AG04449 (cell line): ENCODE results near the gene OR14I1.
"Not testable (repeated sequence)": the region's sequence is repeated elsewhere in the genome, so short reads cannot be mapped to it uniquely, and the experiment has no call there.

Experiments
- CTCF ChIA-PET: fragments of 350-600 bp; formaldehyde crosslinking; extraction: SDS; loops from one replicate; lab custom pipeline; 2021; ENCODE audit warnings: antibody characterized with exemption; lab: Yijun Ruan, JAX
- POLR2A ChIA-PET: fragments of 400-600, 350-600 bp; formaldehyde crosslinking; extraction: SDS; loops from one replicate; lab custom pipeline; 2020; ENCODE audit warnings: antibody characterized with exemption, inconsistent platforms; lab: Yijun Ruan, JAX
- DNase-seq: peaks from one replicate; pipeline ENCODE4 v3.0.0-alpha.2; 2010; ENCODE audit warnings: low read depth, low spot score
- H3K4me3 ChIP-seq: 2 replicates; pipeline ENCODE4 v1.5.1; 2011; ENCODE audit warnings: low read depth, mild to moderate bottlenecking, control low read depth, low read length
- TF ChIP-seq, protein P1 (sequence below): IDR thresholded peaks from one replicate; pipeline ENCODE4 v1.5.1; 2011; ENCODE audit warnings: mild to moderate bottlenecking, moderate library complexity, low read length, control low read depth, inconsistent platforms; ENCODE audit not compliant: insufficient read depth; ENCODE audit errors: missing control alignments

The OR14I1 gene

DNA sequence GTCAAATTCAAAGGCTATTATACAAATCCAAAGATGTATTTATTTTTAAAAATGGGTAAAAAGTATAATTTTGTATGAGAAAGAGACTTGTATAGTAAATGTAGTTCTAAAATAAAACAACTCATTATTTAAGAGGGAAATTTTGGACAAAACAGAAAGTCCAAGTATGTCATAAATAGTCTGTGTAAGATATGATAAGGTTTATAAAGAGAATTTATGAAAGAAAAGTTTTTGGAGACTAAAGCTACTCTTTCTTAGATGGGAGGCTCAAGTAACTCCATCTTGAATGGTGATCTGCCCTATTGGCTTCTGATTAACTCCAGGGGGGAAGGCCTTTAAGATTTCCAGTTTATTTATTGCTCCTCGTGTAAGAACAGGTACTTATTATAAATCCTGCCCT is 32.6 kb downstream of the OR14I1 start:
- H3K4me3 ChIP-seq = no peak overlapping the region
- POLR2A ChIA-PET = no interaction called here
- CTCF ChIA-PET = no interaction called here
- DNase-seq = no peak
- TF ChIP-seq, protein P1, sequence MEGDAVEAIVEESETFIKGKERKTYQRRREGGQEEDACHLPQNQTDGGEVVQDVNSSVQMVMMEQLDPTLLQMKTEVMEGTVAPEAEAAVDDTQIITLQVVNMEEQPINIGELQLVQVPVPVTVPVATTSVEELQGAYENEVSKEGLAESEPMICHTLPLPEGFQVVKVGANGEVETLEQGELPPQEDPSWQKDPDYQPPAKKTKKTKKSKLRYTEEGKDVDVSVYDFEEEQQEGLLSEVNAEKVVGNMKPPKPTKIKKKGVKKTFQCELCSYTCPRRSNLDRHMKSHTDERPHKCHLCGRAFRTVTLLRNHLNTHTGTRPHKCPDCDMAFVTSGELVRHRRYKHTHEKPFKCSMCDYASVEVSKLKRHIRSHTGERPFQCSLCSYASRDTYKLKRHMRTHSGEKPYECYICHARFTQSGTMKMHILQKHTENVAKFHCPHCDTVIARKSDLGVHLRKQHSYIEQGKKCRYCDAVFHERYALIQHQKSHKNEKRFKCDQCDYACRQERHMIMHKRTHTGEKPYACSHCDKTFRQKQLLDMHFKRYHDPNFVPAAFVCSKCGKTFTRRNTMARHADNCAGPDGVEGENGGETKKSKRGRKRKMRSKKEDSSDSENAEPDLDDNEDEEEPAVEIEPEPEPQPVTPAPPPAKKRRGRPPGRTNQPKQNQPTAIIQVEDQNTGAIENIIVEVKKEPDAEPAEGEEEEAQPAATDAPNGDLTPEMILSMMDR = no peak

GRCh38 chr1:248663453-248664328 is 38.9 kb downstream of the OR14I1 start:
- POLR2A ChIA-PET, CTCF ChIA-PET, H3K4me3 ChIP-seq, DNase-seq: not testable (repeated sequence)

DNA sequence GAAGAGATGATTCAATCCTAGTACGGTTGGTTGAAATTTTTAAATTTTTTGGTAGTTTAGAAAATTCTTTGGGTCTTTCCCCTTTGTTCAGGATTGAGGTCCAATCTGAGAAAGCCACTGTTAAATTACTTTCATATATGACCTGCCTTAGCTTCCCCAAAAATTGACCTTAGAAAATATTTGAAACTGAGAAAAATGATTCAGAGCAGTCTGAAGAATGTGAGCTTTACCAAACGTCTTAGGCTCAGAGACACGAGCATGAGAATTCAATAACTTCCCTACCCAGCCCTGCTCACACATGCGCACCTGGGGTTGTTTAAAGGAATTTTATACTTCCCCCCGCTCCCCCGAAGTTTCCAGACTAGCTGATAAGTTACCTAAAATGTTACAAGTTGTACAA is 45.8 kb downstream of the OR14I1 start:
- CTCF ChIA-PET, POLR2A ChIA-PET, H3K4me3 ChIP-seq, DNase-seq: not testable (repeated sequence)

GRCh38 chr1:248655354-248655753 is 47.2 kb downstream of the OR14I1 start, which contains the start of gene OR2T27:
Gene OR2T27, minus strand, starts transcription at chr1:248655528. Its CDS starts 4,644 bp downstream, at chr1:248650884.
- DNase-seq, CTCF ChIA-PET, H3K4me3 ChIP-seq, POLR2A ChIA-PET: not testable (repeated sequence)
